Effector CD8-positive, alpha-beta T cell (primary cell): ENCODE data around the gene FRMD4A.

Source experiments
- DNase-seq: peaks from one replicate; lab custom pipeline; 2025; lab: John Stamatoyannopoulos, UW

FRMD4A gene

DNA sequence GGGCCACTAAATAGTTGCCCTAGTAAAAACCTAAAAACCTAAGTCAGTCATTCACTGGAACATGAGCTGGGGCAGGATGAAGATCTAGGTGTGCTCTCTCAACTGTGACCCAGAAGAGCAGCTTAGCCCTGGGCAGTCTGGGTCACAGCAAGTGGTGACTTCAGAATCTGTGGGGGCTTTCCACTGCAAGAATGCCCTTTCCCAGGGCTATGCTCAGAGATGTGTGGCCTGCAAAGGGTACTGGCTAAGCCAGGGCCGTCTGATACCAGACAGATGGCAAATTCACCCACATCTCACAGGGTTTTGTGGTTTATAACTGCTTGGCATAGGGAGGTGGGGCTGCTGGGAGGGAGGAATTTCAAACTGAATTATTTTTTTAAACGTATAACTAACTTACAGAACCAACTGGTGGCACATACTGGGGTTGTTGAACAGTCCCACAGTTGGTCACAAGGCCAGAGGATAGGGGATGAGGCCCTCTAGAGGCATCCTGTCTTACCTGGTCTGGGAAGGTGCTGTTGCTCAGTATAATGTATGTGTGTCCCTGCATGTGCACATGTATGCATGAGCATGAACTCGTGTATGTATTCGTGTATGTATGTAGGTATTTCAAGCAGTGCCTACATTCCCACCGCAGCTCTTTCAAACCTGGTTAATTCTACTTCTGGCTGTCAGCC is 680.7 kb downstream of the FRMD4A start:
- no peak for DNase-seq

- no peak for DNase-seq
Measured at GRCh38 chr10:13648425-13648824, 682.3 kb downstream of the FRMD4A start.

- no peak for DNase-seq
Measured at GRCh38 chr10:13644866-13645265, 685.9 kb downstream of the FRMD4A start.

- no peak for DNase-seq
Measured at GRCh38 chr10:13643016-13643415, 687.7 kb downstream of the FRMD4A start.

DNA sequence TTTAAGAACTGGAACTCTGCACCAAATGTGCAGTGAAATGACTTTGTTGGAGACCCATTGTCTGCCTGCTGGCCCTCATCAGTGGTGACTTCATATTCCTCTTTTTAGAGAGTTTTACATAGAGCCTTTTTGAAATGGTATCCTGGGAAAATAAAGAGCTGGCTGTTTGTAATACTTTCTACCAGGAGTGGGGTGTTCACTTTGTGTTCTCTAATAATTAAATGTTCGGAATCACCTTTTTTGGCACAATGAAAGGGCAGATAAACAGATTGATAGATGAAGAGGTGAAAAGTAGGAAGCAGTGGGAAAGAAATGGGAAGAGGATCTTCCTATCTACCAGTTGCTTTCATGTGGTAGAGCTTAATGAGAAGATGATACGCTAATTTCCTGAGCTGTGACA is 688.4 kb downstream of the FRMD4A start:
- DNase-seq = no peak

DNA sequence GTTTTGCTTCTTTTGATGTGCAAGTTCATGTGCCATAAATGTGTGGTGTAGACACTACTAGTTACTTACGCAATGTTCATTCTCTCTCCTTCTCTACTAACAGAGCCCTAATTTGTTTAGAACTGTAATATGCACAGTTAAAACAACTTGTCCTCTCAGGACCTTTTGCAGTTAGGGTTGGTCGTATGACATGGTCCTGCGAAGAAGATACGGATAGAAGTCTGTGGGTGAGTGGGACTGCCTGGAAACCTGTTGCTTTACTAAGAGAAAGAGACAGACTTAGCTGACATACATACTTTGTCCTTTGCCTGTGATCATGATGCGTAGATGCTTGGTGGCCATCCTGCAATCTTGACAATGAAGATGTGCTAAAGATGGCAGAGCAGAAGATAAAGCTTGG is 692.8 kb downstream of the FRMD4A start:
- no peak for DNase-seq

DNA sequence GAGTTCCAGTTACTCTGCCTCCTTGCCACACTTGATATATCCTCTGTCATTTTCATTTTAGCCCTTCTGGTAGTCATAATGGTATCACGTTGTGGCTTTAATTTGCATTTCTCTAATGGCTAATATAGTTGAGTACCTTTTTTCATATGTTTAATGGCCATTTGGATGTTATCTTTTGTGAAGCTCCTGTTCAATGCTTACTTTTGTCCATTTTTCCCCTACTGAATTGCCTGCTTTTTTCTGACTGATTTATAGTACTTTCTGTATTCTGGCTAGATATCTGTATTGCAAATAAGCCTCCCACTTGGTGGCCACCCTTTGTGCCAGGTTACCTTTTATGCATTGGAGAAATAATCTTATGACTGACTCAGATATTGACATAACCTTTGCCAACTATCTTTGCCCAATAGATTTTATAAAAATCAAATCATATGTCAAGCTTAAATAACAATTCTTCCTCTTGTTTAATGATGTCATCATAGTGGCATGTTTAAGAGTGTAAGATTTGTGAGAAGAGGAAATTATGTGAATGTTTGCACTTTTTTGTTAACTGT is 693.3 kb downstream of the FRMD4A start:
- no peak for DNase-seq

- no peak for DNase-seq
Measured at GRCh38 chr10:13636776-13637175, 693.9 kb downstream of the FRMD4A start.

DNA sequence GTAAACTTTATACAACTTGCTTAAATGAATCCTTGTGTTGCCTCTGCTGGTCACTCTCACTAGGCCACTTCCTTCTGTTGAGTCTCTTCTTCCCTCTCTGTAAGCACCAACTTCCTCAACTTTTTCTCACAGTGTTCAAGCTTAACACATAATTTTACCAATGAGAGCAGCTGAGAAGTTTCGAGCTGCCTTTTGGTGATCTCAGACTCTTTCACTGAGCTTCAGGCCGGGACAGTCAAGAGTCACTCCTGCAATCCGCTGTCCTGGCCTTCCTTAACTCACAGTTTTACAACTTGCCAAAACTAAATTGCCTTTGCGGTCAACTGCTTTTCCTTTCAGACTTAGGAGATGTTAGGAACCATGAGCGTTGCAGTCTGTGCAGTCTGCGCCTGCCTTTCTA is 696.5 kb downstream of the FRMD4A start:
- no peak for DNase-seq

DNA sequence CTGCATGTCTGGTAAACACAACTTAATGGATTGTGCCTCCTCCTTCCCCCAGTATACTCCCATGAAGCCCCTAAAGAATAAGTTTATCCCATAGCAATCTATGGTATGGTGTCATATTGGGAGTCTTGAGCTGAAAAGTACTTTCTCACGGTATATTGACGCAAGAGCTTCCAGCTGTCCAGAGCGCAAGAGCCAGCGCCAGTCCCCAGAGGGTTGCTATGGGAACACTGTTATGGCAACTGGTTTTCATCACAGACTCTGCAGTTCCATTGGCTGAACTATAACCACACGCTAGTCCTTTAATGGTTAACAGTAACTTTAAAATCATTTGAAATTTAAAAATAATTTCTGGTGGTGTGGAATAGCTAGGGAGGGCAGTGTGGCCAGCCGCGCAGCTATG is 697.0 kb downstream of the FRMD4A start:
- DNase-seq = no peak

GRCh38 chr10:13632884-13633440 is 697.8 kb downstream of the FRMD4A start:
- DNase-seq = no peak

- DNase-seq = no peak
Measured at GRCh38 chr10:13632440-13632839, 698.3 kb downstream of the FRMD4A start.

GRCh38 chr10:13631594-13631993 is 699.1 kb downstream of the FRMD4A start:
- DNase-seq = no peak

GRCh38 chr10:13630231-13630630 is 700.5 kb downstream of the FRMD4A start:
- DNase-seq = no peak

DNA sequence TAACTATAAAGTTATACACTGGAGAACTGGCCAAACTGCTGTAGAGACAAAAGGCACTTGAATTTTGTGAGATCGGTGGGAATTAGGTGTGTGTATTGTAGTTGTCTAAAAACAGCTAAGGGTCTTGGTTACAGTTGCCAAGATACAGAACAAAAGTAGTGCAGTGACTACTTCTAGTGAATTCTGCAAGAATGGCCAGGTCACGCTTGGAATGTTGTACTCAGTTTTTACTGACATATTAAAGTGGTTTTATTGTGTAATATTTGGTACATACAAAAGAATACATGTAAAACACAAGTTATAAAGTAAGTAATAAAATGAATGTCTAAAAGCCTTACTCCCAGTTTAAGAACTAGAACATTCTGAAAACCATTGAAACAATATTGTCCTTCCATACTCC is 701.6 kb downstream of the FRMD4A start:
- DNase-seq = no peak

GRCh38 chr10:13628661-13629060 is 702.1 kb downstream of the FRMD4A start:
- DNase-seq = no peak

DNA sequence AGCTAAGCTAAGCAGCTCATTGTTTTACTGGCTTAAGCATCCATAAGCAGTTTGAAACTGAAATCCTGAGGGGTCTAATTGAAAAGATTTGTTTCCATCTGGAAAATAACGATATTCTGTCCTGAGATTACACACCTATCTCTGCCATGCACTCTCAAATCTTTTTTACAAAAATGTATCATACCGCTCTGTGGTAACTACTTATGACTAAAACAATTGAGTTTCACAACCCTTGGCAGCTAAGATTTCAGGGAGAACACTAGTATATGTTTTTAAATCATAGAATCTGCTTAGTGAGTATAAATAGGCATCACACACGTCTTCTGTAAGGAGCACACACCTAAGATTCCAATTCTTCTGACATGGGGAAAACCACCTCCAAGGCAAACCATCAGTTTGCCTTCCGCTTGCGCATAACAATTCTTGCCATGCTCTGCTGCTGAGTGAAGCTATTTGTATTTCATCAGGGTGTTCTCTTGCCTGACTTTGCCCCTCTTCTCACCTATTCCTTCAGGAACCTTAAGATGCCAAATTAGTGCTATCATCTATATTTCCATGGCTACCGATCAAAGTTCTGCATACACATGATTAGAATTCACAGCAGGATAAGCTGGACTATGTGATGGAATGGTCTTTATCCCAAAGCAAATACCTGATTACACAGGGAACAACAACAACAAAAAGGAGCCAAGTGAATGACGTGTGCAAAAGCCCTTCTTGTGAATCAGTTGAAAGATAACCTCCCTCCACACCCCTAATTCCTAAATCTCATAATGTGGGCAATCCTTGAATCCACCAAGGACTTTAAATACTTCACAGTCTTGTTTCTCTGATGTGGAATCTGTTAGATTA is 703.0 kb downstream of the FRMD4A start:
- DNase-seq = no peak

- no peak for DNase-seq
Measured at GRCh38 chr10:13624630-13625029, 706.1 kb downstream of the FRMD4A start.

- no peak for DNase-seq
Measured at GRCh38 chr10:13621931-13622330, 708.8 kb downstream of the FRMD4A start.

- DNase-seq = no peak
Measured at GRCh38 chr10:13617116-13617515, 713.6 kb downstream of the FRMD4A start.

DNA sequence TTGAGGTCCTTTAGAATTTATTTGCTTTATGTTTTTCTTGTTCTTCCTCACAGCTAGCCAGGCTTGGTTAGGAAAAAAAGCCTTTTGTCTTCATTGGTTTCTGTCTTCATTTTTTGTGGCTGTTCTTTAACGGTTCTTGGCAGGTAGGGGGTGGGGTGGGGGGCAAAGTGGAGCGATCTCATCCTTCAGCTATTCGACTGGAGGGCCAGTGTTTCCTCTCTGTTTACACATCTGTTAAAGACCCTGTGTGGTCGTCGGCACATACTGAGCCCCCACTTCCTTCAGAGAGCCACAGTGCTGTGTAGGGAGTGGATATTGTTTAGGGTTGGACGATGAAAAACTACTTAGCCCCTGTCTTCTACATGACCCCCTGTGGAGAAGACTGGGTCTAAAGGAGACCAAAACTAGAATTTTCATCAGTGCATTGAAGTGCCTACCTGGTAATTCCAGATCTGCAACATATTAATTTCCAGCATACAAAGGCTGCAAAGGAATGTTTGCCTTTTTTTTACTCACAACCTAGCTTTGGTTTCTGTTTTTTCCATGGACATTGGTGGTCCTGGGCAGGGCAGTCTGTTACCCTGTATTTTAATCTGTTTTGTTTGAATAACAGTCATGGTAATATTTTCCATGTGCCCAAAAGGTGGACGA is 714.9 kb downstream of the FRMD4A start:
- no peak for DNase-seq
